DND-41 (cell line): ENCODE data around the gene IL11RA.

ENCODE experiments used
- ATAC-seq: fragments of 200-7000 bp; cut with Tn5 transposase; 3 replicates; pipeline ENCODE4 v1.9.1; 2021; ENCODE audit warnings: low read depth; ENCODE audit not compliant: insufficient read depth
- DNase-seq: peaks from one replicate; pipeline ENCODE4 v3.0.0-alpha.2; 2020
- H2AFZ ChIP-seq: 2 replicates; pipeline ENCODE4 v1.6.0; 2012; ENCODE audit warnings: low read depth, low read length
- H3K27ac ChIP-seq: 2 replicates; pipeline ENCODE4 v1.5.1; 2012; ENCODE audit warnings: low read length, inconsistent platforms
- H3K27me3 ChIP-seq: fragments of 200-600 bp; sonication (generic); 2 replicates; pipeline ENCODE4 v1.6.0; 2012; ENCODE audit warnings: low read length, mild to moderate bottlenecking, inconsistent platforms; ENCODE audit not compliant: insufficient read depth, poor library complexity
- H3K36me3 ChIP-seq: 2 replicates; pipeline ENCODE4 v1.5.1; 2012; ENCODE audit warnings: low read length, inconsistent platforms; ENCODE audit not compliant: insufficient read depth
- H3K4me1 ChIP-seq: 2 replicates; pipeline ENCODE4 v1.5.1; 2012; ENCODE audit warnings: mild to moderate bottlenecking, low read length; ENCODE audit not compliant: insufficient read depth
- H3K4me2 ChIP-seq: 2 replicates; pipeline ENCODE4 v1.6.0; 2012; ENCODE audit warnings: mild to moderate bottlenecking, moderate library complexity, low read length, inconsistent platforms; ENCODE audit not compliant: insufficient read depth
- H3K4me3 ChIP-seq, 2 experiments: fragments of 200-600 bp in 1 of 2; shearing (Covaris generic) in 1 of 2; 2 replicates each; pipeline ENCODE4 v1.5.1; 2012 to 2016; ENCODE audit warnings: inconsistent platforms in 2 of 2, low read length in 2 of 2, mild to moderate bottlenecking in 2 of 2, low read depth in 1 of 2, moderate library complexity in 1 of 2
- H3K79me2 ChIP-seq: 2 replicates; pipeline ENCODE4 v1.6.0; 2012; ENCODE audit warnings: low read length, inconsistent platforms; ENCODE audit not compliant: insufficient read depth
- H3K9ac ChIP-seq: 2 replicates; pipeline ENCODE4 v1.6.0; 2012; ENCODE audit warnings: low read depth, mild to moderate bottlenecking, inconsistent platforms, low read length, moderate library complexity
- H3K9me3 ChIP-seq: 2 replicates; pipeline ENCODE4 v1.5.1; 2012; ENCODE audit warnings: low read length, moderate library complexity, mild to moderate bottlenecking, inconsistent platforms; ENCODE audit not compliant: insufficient read depth, severe bottlenecking
- H4K20me1 ChIP-seq: 2 replicates; pipeline ENCODE4 v1.6.0; 2012; ENCODE audit warnings: low read length; ENCODE audit not compliant: insufficient read depth
- CTCF ChIP-seq: IDR thresholded peaks from 2 replicates; pipeline ENCODE4 v1.5.1; 2012; ENCODE audit warnings: borderline replicate concordance, low read length, moderate library complexity, mild to moderate bottlenecking; ENCODE audit not compliant: poor library complexity, severe bottlenecking; ENCODE audit errors: extremely low read depth
- EZH2 ChIP-seq: IDR thresholded peaks from 3 replicates; pipeline ENCODE4 v1.6.1; 2012; ENCODE audit warnings: borderline replicate concordance, low read depth, mild to moderate bottlenecking, moderate library complexity, low read length, inconsistent platforms; ENCODE audit not compliant: severe bottlenecking

Gene IL11RA

GRCh38 chr9:34653151-34654072 lies 1.4 kb downstream of the IL11RA start:
- Histone ChIP-seq H3K79me2 (no peaks in the 10 kb centered on the region), H3K9ac (no peak overlapping the region), H3K27ac (no peak overlapping the region)

DNA sequence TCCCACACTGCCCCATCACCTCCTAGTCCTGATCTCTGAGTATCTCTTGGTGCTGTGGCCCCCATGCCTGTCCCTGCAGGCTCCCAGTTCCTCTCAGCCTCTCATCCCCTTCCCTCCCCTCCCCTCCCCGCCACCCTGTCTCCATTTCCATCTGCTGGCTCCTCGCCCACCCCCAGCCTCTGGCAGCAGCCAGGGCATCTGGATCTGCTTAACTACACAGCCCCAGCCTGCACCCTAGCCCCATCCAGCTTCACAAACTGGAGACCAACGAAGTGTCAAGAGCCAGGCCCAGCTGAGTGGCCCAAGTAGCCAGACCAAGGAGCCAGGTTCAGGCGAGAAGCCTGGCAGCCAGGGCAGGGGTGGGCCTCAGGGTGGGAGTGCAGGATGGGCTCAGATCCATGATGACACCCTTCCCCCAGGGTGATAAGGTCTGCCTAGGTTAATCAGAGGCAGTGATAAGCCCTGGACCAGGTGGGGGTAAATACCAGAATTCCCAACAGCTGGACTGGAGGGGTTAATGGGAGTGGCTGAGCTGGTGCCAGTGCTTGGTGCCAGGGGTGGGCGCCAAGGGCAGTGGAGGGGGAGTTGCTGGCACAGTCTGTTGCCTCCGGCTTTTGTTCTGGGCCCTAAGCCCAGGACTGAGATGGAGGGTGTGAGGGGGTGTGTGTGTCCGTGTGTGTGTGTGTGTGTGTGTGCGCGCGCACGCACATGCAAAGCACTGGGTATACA lies 2.5 kb downstream of the IL11RA start:
- Histone ChIP-seq H3K9me3 (no peaks in the 10 kb centered on the region), H3K4me2 (no peak overlapping the region), H3K27me3 (no peaks in the 10 kb centered on the region), H3K4me3 (no peak overlapping the region), H3K79me2 (no peaks in the 10 kb centered on the region), H3K27ac (no peak overlapping the region), H3K36me3 (peaks cover 9% of the 10 kb centered on the region), H3K9ac (no peak overlapping the region), H4K20me1 (no peaks in the 10 kb centered on the region), H2AFZ (no peak overlapping the region), H3K4me1 (no peaks in the 10 kb centered on the region)
- TF ChIP-seq EZH2 (no peak), CTCF (no peak)
- DNase-seq (no peak), ATAC-seq (no peak)

More at GRCh38 chr9:34653151-34654072, 1.4 kb downstream of the IL11RA start:
- ATAC-seq (0 out of 3 replicates have a peak, but pooled peaks have one; percentile 10), DNase-seq (no peak)
- H3K4me2 ChIP-seq: no peak overlapping the region
- H3K4me1 ChIP-seq: peaks cover 4% of the 10 kb centered on the region; the same call in 1 of the 2 replicates
- H3K36me3 ChIP-seq: peaks cover 19% of the 10 kb centered on the region
- H2AFZ ChIP-seq: no peak overlapping the region
- H4K20me1 ChIP-seq: no peaks in the 10 kb centered on the region
- no peak overlapping the region for H3K4me3 ChIP-seq
- TF ChIP-seq CTCF: no peak
- TF ChIP-seq EZH2: no peak
- H3K27me3 ChIP-seq: no peaks in the 10 kb centered on the region
- H3K9me3 ChIP-seq: no peaks in the 10 kb centered on the region

- Histone ChIP-seq H3K4me1 (no peaks in the 10 kb centered on the region), H3K4me2 (no peak overlapping the region), H3K27me3 (no peaks in the 10 kb centered on the region), H4K20me1 (no peaks in the 10 kb centered on the region), H3K27ac (no peak overlapping the region), H3K4me3 (no peak overlapping the region), H3K79me2 (no peaks in the 10 kb centered on the region), H3K9me3 (no peaks in the 10 kb centered on the region), H3K36me3 (0 out of 2 replicates have a peak, but pooled peaks cover 2% of the 10 kb centered on the region), H3K9ac (no peak overlapping the region), H2AFZ (no peak overlapping the region)
- DNase-seq (no peak), ATAC-seq (no peak)
- no peak for TF ChIP-seq EZH2
- no peak for TF ChIP-seq CTCF
These were observed 3.4 kb downstream of the IL11RA start for GRCh38 chr9:34655394-34655793.
